Measurements from ENCODE around the gene ZNF844.
"Not testable (repeated sequence)": the region's sequence is repeated elsewhere in the genome, so short reads cannot be mapped to it uniquely, and the experiment has no call there.

Gene ZNF844

GRCh38 chr19:12092956-12093355 lies 28.4 kb downstream of the ZNF844 start:
- DNase-seq = no peak

- no peak for DNase-seq
Observed at GRCh38 chr19:12093777-12094176, 29.2 kb downstream of the ZNF844 start.

GRCh38 chr19:12095111-12095790 lies 30.7 kb downstream of the ZNF844 start:
- DNase-seq = no peak

GRCh38 chr19:12098040-12098439 lies 33.5 kb downstream of the ZNF844 start:
- DNase-seq = no peak

GRCh38 chr19:12103909-12104308 lies 39.4 kb downstream of the ZNF844 start:
- DNase-seq = not testable (repeated sequence)

GRCh38 chr19:12111176-12111575 lies 46.6 kb downstream of the ZNF844 start:
- DNase-seq = no peak

- DNase-seq = no peak
Observed at GRCh38 chr19:12111943-12112637, 47.6 kb downstream of the ZNF844 start.

- DNase-seq = no peak
Observed at GRCh38 chr19:12112701-12113100, 48.2 kb downstream of the ZNF844 start.

GRCh38 chr19:12113121-12113520 lies 48.6 kb downstream of the ZNF844 start:
- no peak for DNase-seq

- DNase-seq = no peak
Observed at GRCh38 chr19:12117201-12117970, 52.9 kb downstream of the ZNF844 start.

- no peak for DNase-seq
Observed at GRCh38 chr19:12126707-12127106, 62.2 kb downstream of the ZNF844 start.
